Measurements from ENCODE around the gene SPRR2E. TPM values are rescaled to one million over a fixed set of nuclear protein-coding genes. Genes with fewer than 3 reads are reported as not detected.

The SPRR2E gene
- total RNA-seq: not detected in 2 replicates

GRCh38 chr1:153094426-153094825 lies at the start of gene SPRR2E:
Gene SPRR2E (minus strand): TSS chr1:153094526. CDS start chr1:153093751, 775 bp downstream.

GRCh38 chr1:153113416-153113815 lies 19.1 kb upstream of the SPRR2E start, which contains the start of gene SPRR2F:
Gene SPRR2F (minus strand): TSS chr1:153113516. CDS start chr1:153112733, 783 bp downstream.

GRCh38 chr1:153071511-153071910 lies 22.8 kb downstream of the SPRR2E start, which contains the start of gene SPRR2B:
Gene SPRR2B (minus strand): TSS chr1:153071611. CDS start chr1:153070839, 772 bp downstream.

DNA sequence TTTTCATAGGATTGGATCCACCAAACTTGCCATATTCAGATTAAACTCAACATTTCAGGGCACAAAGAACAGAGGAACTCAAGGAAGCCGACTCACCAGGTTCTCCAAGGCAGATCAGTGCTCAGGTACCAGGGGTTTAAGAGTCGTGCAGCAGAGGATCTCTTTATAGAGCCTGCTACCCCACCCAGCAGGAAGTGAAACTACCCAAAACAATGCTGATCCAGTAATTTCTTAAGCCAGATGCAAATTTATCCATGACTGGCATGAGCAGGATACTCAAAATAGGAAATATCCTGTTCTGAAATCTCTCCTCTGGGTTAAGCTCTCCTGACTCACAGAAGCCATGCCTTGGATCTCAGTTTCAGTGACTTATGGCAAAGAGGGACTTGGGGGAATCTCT lies 37.0 kb downstream of the SPRR2E start, which contains the start of gene SPRR2A:
Gene SPRR2A, minus strand, starts transcription at position 138 of the 400 bp plus-strand sequence. CDS start 777 bp downstream, outside the sequence.

Other genes with a start within 250 kb of the SPRR2E start
- gene LCE7A, start 234.5 kb downstream of the SPRR2E start, total RNA-seq: not detected in 2 replicates
- not detected in 2 replicates for gene SMCP, start 216.2 kb downstream of the SPRR2E start, total RNA-seq
- gene IVL, start 186.0 kb downstream of the SPRR2E start, total RNA-seq: not detected in 2 replicates
- not detected in 2 replicates for gene SPRR5, start 147.3 kb downstream of the SPRR2E start, total RNA-seq
- gene SPRR4, start 123.9 kb downstream of the SPRR2E start, total RNA-seq: not detected in 2 replicates
- gene SPRR1A, start 110.4 kb downstream of the SPRR2E start, total RNA-seq: not detected in 2 replicates
- not detected in 2 replicates for gene SPRR3, start 92.8 kb downstream of the SPRR2E start, total RNA-seq
- gene SPRR1B, start 63.3 kb downstream of the SPRR2E start, total RNA-seq: not detected in 2 replicates
- gene SPRR2D, start 53.4 kb downstream of the SPRR2E start, total RNA-seq: not detected in 2 replicates
- not detected in 2 replicates for gene SPRR2A, start 37.0 kb downstream of the SPRR2E start, total RNA-seq
- not detected in 2 replicates for gene SPRR2B, start 22.9 kb downstream of the SPRR2E start, total RNA-seq
- not detected in 2 replicates for gene SPRR2F, start 19.0 kb upstream of the SPRR2E start, total RNA-seq
- not detected in 2 replicates for gene SPRR2G, start 56.4 kb upstream of the SPRR2E start, total RNA-seq
- gene LELP1, start 108.9 kb upstream of the SPRR2E start, total RNA-seq: not detected in 2 replicates
- gene PRR9, start 123.1 kb upstream of the SPRR2E start, total RNA-seq: not detected in 2 replicates
- not detected in 2 replicates for gene LORICRIN, start 165.2 kb upstream of the SPRR2E start, total RNA-seq
- not detected in 2 replicates for gene PGLYRP3, start 218.4 kb upstream of the SPRR2E start, total RNA-seq